ENCODE results near the gene RAVER1.

- TF ChIP-seq CTCF (IDR thresholded peaks at IDR 0.05; ENCODE audit: control extremely low read depth in 1 of 3, insufficient read depth in 1 of 3, low read depth in 1 of 3, low read length in 3 of 3) (no peak), POLR2A (IDR thresholded peaks at IDR 0.05; ENCODE audit: control extremely low read depth in 1 of 2, low read depth in 2 of 2, low read length in 2 of 2) (no peak)
Observed at GRCh38 chr19:10290357-10290875, 42.9 kb downstream of the RAVER1 start.

Data from H1 (cell line).